Nephron progenitor cell (in vitro differentiated cells): ENCODE data around the gene CHRM4.

Experiments used
- DNase-seq: peaks from one replicate; pipeline ENCODE4 v3.0.0; 2021
- H3K27ac Mint-ChIP-seq: 2 replicates; pipeline ENCODE4 v1.8.0; 2021; ENCODE audit warnings: mild to moderate bottlenecking, moderate library complexity, mixed read lengths
- H3K27me3 Mint-ChIP-seq: 2 replicates; pipeline ENCODE4 v1.8.0; 2021; ENCODE audit warnings: mild to moderate bottlenecking, low read depth, mixed read lengths; ENCODE audit not compliant: poor library complexity
- H3K36me3 Mint-ChIP-seq: 2 replicates; pipeline ENCODE4 v1.8.0; 2021; ENCODE audit warnings: low read depth, mixed read lengths
- H3K4me1 Mint-ChIP-seq: 2 replicates; pipeline ENCODE4 v1.8.0; 2021; ENCODE audit warnings: mixed read lengths
- H3K4me3 Mint-ChIP-seq: 2 replicates; pipeline ENCODE4 v1.8.0; 2021; ENCODE audit warnings: mild to moderate bottlenecking, moderate library complexity, mixed read lengths
- H3K9me3 Mint-ChIP-seq: 2 replicates; pipeline ENCODE4 v1.8.0; 2021; ENCODE audit warnings: mild to moderate bottlenecking, moderate library complexity, mixed read lengths
- CTCF ChIP-seq: fragments of 200-600 bp; sonication (generic); IDR thresholded peaks from 2 replicates; pipeline ENCODE4 v1.5.0; 2021; ENCODE audit warnings: antibody characterized with exemption

The CHRM4 gene

DNA sequence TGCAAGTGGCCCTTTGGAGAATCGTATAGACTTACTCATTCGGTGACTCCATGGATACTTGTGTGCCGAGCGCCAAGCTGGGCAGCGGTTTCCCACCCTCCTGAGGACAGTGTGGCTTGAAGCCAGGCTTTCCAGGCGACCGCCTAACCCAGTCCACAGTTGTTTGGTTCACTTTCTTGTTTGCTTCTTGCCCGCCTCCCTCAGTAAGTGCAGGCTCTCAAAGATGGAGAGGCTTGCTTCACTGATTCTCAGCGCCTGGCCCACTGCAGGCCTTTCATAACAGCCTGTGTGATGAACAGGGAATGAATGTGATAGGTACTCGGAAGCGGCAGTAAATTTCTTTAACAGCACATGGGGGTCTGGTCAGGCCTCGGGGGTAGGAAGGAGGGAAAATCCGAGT is 21.3 kb downstream of the CHRM4 start:
- Mint-ChIP-seq H3K9me3 (no peaks in the 10 kb centered on the region), H3K27ac (no peak overlapping the region), H3K27me3 (peaks cover under 1% of the 10 kb centered on the region), H3K4me1 (peaks cover 48% of the 10 kb centered on the region), H3K36me3 (peaks cover 14% of the 10 kb centered on the region), H3K4me3 (no peak overlapping the region)
- DNase-seq: no peak
- no peak for TF ChIP-seq CTCF

DNA sequence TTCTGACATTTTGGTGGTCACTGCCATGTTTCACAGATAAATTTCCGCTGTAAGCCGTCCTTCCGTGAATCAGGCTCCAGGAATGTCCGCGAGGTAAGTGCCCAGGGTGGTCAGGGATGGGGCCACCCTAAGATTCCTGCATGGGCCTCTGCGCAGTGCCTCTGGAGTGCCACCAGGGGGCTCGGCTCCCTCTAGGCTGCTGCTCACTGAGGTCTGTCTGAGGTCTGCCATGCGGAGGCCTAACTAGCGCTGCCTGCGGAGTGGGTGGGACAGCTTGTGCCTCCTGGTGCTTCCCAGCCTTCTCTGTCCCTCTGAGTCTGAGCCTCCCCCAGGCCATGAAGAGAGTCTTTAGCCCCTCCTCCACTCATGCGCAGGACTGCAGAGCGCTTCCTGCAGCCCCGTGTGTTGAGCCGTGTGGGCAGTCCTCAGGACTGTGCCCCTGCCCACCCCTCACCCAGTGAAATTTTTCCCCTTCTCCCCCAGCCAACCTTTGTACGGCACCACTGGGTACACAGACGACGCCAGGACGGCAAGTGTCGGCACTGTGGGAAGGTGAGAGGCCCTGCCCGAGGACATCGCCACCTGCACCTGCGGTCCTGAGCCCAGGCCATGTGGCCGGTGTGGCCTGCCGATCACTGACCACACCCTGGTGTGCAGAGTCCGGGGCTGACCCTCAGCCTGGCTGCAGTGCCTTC is 22.0 kb downstream of the CHRM4 start:
- DNase-seq: peak; percentile 83
- Mint-ChIP-seq H3K9me3 (no peaks in the 10 kb centered on the region), H3K27ac (no peak overlapping the region), H3K4me1 (peaks cover 55% of the 10 kb centered on the region), H3K36me3 (peaks cover 10% of the 10 kb centered on the region), H3K4me3 (no peak overlapping the region), H3K27me3 (peaks cover 4% of the 10 kb centered on the region)
- TF ChIP-seq CTCF: peak; percentile 93

- no peak overlapping the region for H3K4me3 Mint-ChIP-seq
- H3K4me1 Mint-ChIP-seq: peaks cover 72% of the 10 kb centered on the region
- H3K27me3 Mint-ChIP-seq: peaks cover 4% of the 10 kb centered on the region
- H3K9me3 Mint-ChIP-seq: no peaks in the 10 kb centered on the region
- no peak for DNase-seq
- H3K27ac Mint-ChIP-seq: no peak overlapping the region
- H3K36me3 Mint-ChIP-seq: peaks cover 10% of the 10 kb centered on the region
- TF ChIP-seq CTCF: peak; percentile 5
Observed at GRCh38 chr11:46367916-46368267, 23.7 kb downstream of the CHRM4 start.

- Mint-ChIP-seq H3K27me3 (peaks cover 4% of the 10 kb centered on the region), H3K36me3 (peaks cover 10% of the 10 kb centered on the region), H3K9me3 (no peaks in the 10 kb centered on the region), H3K4me3 (peak overlapping the region; percentile 32), H3K4me1 (peaks cover 77% of the 10 kb centered on the region), H3K27ac (no peak overlapping the region)
- peak; percentile 93 for TF ChIP-seq CTCF
- DNase-seq: peak; percentile 84
Observed at GRCh38 chr11:46367244-46367915, 24.2 kb downstream of the CHRM4 start.

- Mint-ChIP-seq H3K27ac (no peak overlapping the region), H3K36me3 (peaks cover 10% of the 10 kb centered on the region), H3K9me3 (no peaks in the 10 kb centered on the region), H3K4me3 (peak overlapping the region; percentile 32), H3K27me3 (peaks cover 4% of the 10 kb centered on the region), H3K4me1 (peaks cover 82% of the 10 kb centered on the region)
- no peak for DNase-seq
- TF ChIP-seq CTCF: no peak
Observed at GRCh38 chr11:46366661-46367161, 24.9 kb downstream of the CHRM4 start.
